DND-41 (cell line): Measurements from ENCODE around the gene TEX11.
"Not testable (repeated sequence)": the region's sequence is repeated elsewhere in the genome, so short reads cannot be mapped to it uniquely, and the experiment has no call there.

ENCODE experiments used
- EZH2 ChIP-seq: IDR thresholded peaks from 3 replicates; pipeline ENCODE4 v1.6.1; 2012; ENCODE audit warnings: borderline replicate concordance, low read depth, mild to moderate bottlenecking, moderate library complexity, low read length, inconsistent platforms; ENCODE audit not compliant: severe bottlenecking
- TF ChIP-seq, protein P1 (sequence below): IDR thresholded peaks from 2 replicates; pipeline ENCODE4 v1.5.1; 2012; ENCODE audit warnings: borderline replicate concordance, low read length, moderate library complexity, mild to moderate bottlenecking; ENCODE audit not compliant: poor library complexity, severe bottlenecking; ENCODE audit errors: extremely low read depth

DNA sequence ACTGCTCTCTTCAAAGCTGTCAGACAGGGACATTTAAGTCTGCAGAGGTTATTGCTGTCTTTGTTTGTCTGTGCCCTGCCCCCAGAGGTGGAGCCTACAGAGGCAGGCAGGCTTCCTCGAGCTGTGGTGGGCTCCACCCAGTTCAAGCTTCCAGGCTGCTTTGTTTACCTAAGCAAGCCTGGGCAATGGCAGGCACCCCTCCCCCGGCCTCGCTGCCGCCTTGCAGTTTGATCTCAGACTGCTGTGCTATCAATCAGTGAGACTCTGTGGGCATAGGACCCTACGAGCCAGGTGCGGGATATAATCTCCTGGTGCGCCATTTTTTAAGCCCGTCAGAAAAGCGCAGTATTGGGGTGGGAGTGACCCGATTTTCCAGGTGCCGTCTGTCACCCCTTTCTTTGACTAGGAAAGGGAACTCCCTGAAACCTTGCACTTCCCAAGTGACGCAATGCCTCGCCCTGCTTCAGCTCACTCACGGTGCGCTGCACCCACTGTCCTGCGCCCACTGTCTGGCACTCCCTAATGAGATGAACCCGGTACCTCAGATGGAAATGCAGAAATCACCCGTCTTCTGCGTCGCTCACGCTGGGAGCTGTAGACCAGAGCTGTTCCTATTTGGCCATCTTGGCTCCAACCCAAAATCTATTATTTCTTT is 338.5 kb downstream of the TEX11 start:
- TF ChIP-seq, protein P1, sequence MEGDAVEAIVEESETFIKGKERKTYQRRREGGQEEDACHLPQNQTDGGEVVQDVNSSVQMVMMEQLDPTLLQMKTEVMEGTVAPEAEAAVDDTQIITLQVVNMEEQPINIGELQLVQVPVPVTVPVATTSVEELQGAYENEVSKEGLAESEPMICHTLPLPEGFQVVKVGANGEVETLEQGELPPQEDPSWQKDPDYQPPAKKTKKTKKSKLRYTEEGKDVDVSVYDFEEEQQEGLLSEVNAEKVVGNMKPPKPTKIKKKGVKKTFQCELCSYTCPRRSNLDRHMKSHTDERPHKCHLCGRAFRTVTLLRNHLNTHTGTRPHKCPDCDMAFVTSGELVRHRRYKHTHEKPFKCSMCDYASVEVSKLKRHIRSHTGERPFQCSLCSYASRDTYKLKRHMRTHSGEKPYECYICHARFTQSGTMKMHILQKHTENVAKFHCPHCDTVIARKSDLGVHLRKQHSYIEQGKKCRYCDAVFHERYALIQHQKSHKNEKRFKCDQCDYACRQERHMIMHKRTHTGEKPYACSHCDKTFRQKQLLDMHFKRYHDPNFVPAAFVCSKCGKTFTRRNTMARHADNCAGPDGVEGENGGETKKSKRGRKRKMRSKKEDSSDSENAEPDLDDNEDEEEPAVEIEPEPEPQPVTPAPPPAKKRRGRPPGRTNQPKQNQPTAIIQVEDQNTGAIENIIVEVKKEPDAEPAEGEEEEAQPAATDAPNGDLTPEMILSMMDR = not testable (repeated sequence)
- not testable (repeated sequence) for TF ChIP-seq EZH2
